A549 (cell line): ENCODE measurements around the gene MRPL17.

Experiments used
- CEBPB ChIP-seq, 2 experiments: fragments of >200 bp in 1 of 2; sonication (Bioruptor Twin) in 1 of 2; formaldehyde crosslinking in 1 of 2; IDR thresholded peaks; 2 replicates each; pipeline ENCODE4 v1.6.1; 2012 to 2016
- CTCF ChIP-seq: fragments of >200 bp; sonication (Bioruptor Twin); formaldehyde crosslinking; IDR thresholded peaks from 3 replicates; pipeline ENCODE4 v1.5.1; 2016
- POLR2A ChIP-seq: IDR thresholded peaks from 2 replicates; pipeline ENCODE4 v1.6.1; 2012; ENCODE audit warnings: mild to moderate bottlenecking, low read length
- ZC3H11A ChIP-seq: fragments of 450-650 bp; IDR thresholded peaks from 2 replicates; pipeline ENCODE4 v1.6.1; 2014; ENCODE audit warnings: antibody characterized with exemption, mild to moderate bottlenecking

GRCh38 chr11:6671991-6672390, 11.1 kb downstream of the MRPL17 start:
- no peak for TF ChIP-seq POLR2A
- no peak for TF ChIP-seq ZC3H11A
- no peak for TF ChIP-seq CEBPB (IDR thresholded peaks at IDR 0.05)
- TF ChIP-seq CTCF, result no peak
